IPS-18a (cell line): ENCODE measurements around the gene COP1.

Experiments
- H3K27ac ChIP-seq: one replicate; pipeline ENCODE4 v1.5.1; 2013; ENCODE audit warnings: low read length
- H3K27me3 ChIP-seq: one replicate; pipeline ENCODE4 v1.6.1; 2013; ENCODE audit warnings: mild to moderate bottlenecking, low read length; ENCODE audit not compliant: control insufficient read depth, insufficient read depth
- H3K36me3 ChIP-seq: one replicate; pipeline ENCODE4 v1.6.1; 2013; ENCODE audit warnings: low read depth, low read length; ENCODE audit not compliant: control insufficient read depth
- H3K4me1 ChIP-seq: one replicate; pipeline ENCODE4 v1.6.1; 2013; ENCODE audit warnings: low read depth, low read length; ENCODE audit not compliant: control insufficient read depth
- H3K4me3 ChIP-seq: one replicate; pipeline ENCODE4 v1.5.1; 2013; ENCODE audit warnings: low read length
- H3K9ac ChIP-seq: one replicate; pipeline ENCODE4 v1.6.1; 2013; ENCODE audit warnings: mild to moderate bottlenecking, low read length, moderate library complexity
- H3K9me3 ChIP-seq: one replicate; pipeline ENCODE4 v1.6.1; 2013; ENCODE audit warnings: low read depth, low read length; ENCODE audit not compliant: control insufficient read depth

COP1 gene

DNA sequence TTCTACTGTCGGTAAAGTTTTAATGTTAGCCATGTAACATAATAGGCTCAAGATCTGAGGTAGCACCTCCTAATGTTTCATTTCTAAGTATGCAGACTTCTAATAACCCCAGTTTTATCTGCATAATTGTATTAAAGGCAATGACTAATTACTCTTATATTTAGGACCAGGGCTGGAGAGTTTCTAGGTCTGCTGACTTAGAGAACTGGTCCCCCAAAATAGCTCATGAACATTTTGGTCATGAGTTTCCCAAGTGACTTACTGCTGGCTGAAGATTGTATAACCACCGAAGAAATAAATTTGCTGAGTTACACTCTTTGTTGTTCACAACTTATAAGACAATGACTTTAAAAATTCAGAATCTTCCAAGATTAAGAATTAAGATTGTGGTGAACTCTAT, 265.9 kb downstream of the COP1 start:
- Histone ChIP-seq H3K4me3 (no peak overlapping the region), H3K36me3 (no peaks in the 10 kb centered on the region), H3K9me3 (no peaks in the 10 kb centered on the region), H3K9ac (no peak overlapping the region), H3K27ac (no peak overlapping the region), H3K27me3 (no peaks in the 10 kb centered on the region), H3K4me1 (peaks cover 6% of the 10 kb centered on the region)

DNA sequence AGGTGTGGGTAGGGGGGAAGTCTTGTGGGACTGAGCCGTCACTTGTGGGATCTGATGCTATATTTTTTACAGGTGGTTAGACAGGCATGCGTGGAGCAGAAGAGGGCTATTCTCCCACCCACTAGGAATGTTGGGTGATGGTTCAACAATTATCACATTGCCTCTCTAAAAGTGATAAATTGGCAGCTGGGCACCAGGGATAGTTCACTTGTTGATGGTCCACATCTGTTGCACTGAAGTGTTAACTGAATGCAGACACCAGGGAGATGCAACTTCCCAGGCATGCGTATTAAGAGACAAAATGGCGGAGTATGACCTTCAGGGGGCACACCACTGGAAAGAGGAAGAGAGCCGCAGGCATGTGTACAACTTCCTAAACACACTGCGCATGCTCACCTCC, 270.4 kb downstream of the COP1 start:
- H3K9ac ChIP-seq = no peak overlapping the region
- peaks cover 12% of the 10 kb centered on the region for H3K4me1 ChIP-seq
- H3K9me3 ChIP-seq = no peaks in the 10 kb centered on the region
- H3K27me3 ChIP-seq = no peaks in the 10 kb centered on the region
- no peak overlapping the region for H3K4me3 ChIP-seq
- no peak overlapping the region for H3K27ac ChIP-seq
- no peaks in the 10 kb centered on the region for H3K36me3 ChIP-seq

GRCh38 chr1:175935566-175936115, 271.4 kb downstream of the COP1 start:
- Histone ChIP-seq H3K9me3 (no peaks in the 10 kb centered on the region), H3K4me1 (peaks cover 12% of the 10 kb centered on the region), H3K9ac (no peak overlapping the region), H3K27me3 (no peaks in the 10 kb centered on the region), H3K36me3 (no peaks in the 10 kb centered on the region), H3K4me3 (no peak overlapping the region), H3K27ac (no peak overlapping the region)

DNA sequence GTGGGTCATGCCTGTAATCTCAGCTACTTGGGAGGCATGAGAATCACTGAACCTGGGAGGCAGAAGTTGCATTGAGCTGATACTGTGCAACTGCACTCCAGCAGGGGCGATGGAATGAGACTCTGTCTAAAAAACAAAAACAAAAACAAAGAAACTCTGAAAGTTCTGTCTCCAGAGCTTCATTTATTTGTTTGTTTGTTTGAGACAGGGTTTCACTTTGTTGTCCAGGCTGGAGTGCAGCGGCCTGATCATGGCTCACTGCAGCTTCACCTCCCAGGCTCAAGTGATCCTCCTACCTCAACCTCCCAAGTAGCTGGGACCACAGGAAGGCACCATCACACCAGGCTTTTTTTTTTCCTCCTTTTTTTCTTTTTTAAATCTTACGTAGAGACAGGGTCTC, 271.9 kb downstream of the COP1 start:
- Histone ChIP-seq H3K4me3 (no peak overlapping the region), H3K9me3 (no peaks in the 10 kb centered on the region), H3K36me3 (no peaks in the 10 kb centered on the region), H3K4me1 (peaks cover 12% of the 10 kb centered on the region), H3K27me3 (no peaks in the 10 kb centered on the region), H3K27ac (no peak overlapping the region), H3K9ac (no peak overlapping the region)

GRCh38 chr1:175933801-175934200, 273.3 kb downstream of the COP1 start:
- Histone ChIP-seq H3K9ac (no peak overlapping the region), H3K27me3 (no peaks in the 10 kb centered on the region), H3K27ac (no peak overlapping the region), H3K9me3 (no peaks in the 10 kb centered on the region), H3K4me3 (no peak overlapping the region), H3K36me3 (no peaks in the 10 kb centered on the region), H3K4me1 (peaks cover 12% of the 10 kb centered on the region)

- Histone ChIP-seq H3K4me3 (no peak overlapping the region), H3K36me3 (no peaks in the 10 kb centered on the region), H3K27ac (no peak overlapping the region), H3K27me3 (peaks cover 25% of the 10 kb centered on the region), H3K4me1 (peaks cover 3% of the 10 kb centered on the region), H3K9ac (no peak overlapping the region), H3K9me3 (no peaks in the 10 kb centered on the region)
Measured at GRCh38 chr1:175927944-175928343, 279.1 kb downstream of the COP1 start.

DNA sequence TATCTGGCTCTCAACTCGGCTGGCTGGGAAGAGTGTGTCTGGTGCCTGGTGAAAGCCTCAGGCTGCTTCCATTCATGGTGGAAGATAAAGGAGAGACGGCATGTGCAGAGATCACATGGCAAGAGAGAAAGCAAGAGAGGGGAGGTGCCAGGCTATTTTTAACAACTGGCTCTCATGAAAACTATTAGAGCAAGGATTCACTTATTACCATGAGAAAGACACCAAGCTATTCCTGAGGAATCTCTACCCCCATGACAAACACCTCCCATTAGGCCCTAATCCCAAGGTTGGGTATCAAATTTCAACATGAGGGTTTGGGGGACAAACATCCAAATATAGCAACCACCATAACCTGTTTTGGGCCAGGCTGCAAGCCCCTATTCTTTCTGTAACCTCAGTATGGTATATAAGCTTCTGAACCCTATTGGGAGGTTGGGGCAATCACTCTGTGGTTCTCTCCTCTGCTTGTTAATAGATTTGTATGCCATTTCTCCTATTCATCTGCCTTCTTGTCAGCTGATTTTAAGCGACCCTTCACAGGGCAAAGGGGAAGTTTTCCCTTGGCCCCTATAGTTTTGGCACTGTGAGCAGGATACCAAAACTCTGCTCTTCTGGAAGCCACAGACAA, 284.7 kb downstream of the COP1 start:
- H3K4me1 ChIP-seq = peaks cover 27% of the 10 kb centered on the region
- peaks cover 79% of the 10 kb centered on the region for H3K27me3 ChIP-seq
- H3K9me3 ChIP-seq = no peaks in the 10 kb centered on the region
- no peaks in the 10 kb centered on the region for H3K36me3 ChIP-seq
- H3K4me3 ChIP-seq = peak overlapping the region; percentile 41
- H3K27ac ChIP-seq = no peak overlapping the region
- H3K9ac ChIP-seq = no peak overlapping the region

- H3K36me3 ChIP-seq = no peaks in the 10 kb centered on the region
- no peak overlapping the region for H3K4me3 ChIP-seq
- H3K9ac ChIP-seq = no peak overlapping the region
- H3K27ac ChIP-seq = no peak overlapping the region
- H3K4me1 ChIP-seq = peaks cover 27% of the 10 kb centered on the region
- H3K9me3 ChIP-seq = no peaks in the 10 kb centered on the region
- H3K27me3 ChIP-seq = peaks cover 95% of the 10 kb centered on the region
Measured at GRCh38 chr1:175920381-175920780, 286.7 kb downstream of the COP1 start.

DNA sequence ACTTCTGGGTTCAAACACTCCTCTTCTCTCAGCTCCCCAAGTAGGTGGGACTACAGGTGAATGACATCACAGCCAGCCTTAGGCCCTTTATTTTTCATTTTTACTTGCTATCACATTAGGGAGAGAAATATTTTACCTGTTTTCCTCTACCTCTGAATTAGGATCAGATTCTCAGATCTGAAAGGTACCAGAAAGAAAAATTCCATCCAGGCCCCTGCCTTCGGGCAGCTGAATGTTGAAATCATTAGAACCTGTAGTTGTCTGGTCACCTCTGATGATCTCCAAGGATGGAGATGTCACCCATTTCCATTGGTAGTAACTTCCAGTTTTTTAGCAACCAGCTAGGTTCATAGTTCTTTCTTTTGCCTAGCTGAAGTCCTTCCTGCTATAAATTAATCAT, 288.1 kb downstream of the COP1 start:
- Histone ChIP-seq H3K9me3 (no peaks in the 10 kb centered on the region), H3K9ac (no peak overlapping the region), H3K27ac (no peak overlapping the region), H3K4me1 (peaks cover 27% of the 10 kb centered on the region), H3K4me3 (no peak overlapping the region), H3K36me3 (no peaks in the 10 kb centered on the region), H3K27me3 (peaks cover 98% of the 10 kb centered on the region)

GRCh38 chr1:175918364-175918801, 288.7 kb downstream of the COP1 start:
- Histone ChIP-seq H3K4me3 (no peak overlapping the region), H3K27ac (no peak overlapping the region), H3K4me1 (peaks cover 27% of the 10 kb centered on the region), H3K9ac (no peak overlapping the region), H3K36me3 (no peaks in the 10 kb centered on the region), H3K9me3 (no peaks in the 10 kb centered on the region), H3K27me3 (peaks cover 98% of the 10 kb centered on the region)

- Histone ChIP-seq H3K4me1 (peaks cover 3% of the 10 kb centered on the region), H3K4me3 (no peak overlapping the region), H3K27ac (no peak overlapping the region), H3K9me3 (no peaks in the 10 kb centered on the region), H3K27me3 (peaks cover 95% of the 10 kb centered on the region), H3K36me3 (no peaks in the 10 kb centered on the region), H3K9ac (no peak overlapping the region)
Measured at GRCh38 chr1:175914115-175914514, 293.0 kb downstream of the COP1 start.

DNA sequence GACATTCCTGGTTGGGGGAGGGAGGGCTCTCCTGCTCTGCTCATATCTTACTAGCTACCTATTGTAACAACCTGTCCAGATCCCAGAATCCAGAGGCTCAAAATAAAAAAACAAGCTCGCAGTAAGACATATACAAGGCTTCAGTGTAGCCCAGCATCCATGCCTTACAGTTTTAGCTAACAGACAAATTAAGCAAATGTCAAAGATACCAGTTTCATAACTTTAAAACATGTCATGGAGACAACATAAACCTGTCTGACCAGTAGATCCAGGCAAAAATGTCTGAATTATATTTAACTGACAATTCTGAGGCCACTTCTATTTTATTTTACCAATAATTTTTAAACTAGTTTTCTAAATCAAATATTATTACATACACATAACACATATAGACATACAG, 295.9 kb downstream of the COP1 start:
- Histone ChIP-seq H3K4me3 (no peak overlapping the region), H3K4me1 (no peaks in the 10 kb centered on the region), H3K9ac (no peak overlapping the region), H3K27me3 (peaks cover 96% of the 10 kb centered on the region), H3K9me3 (no peaks in the 10 kb centered on the region), H3K27ac (no peak overlapping the region), H3K36me3 (no peaks in the 10 kb centered on the region)
